ENCODE measurements around the gene ENPP1.

ENPP1 gene

DNA sequence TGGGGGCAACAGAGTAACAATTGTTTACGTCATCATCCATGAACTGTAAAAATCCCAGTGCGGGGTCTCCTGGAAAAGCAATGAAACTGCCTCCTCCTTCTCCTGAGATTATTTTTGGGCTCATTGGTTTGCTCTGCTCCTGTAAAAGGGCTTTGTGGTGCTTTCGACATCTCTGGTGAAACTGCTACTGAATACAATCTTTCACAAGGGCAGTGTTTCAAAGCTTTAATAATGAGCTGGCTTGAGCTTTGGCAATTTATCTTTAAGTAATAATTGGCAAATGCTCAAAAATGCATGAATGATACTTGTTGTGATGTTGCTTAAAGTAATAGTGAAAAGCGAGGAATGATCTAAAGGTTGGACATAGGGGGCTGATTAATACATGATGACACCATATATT is 43.5 kb upstream of the ENPP1 start:
- Histone ChIP-seq H3K4me1 (ENCODE audit: control insufficient read depth, insufficient read depth, low read length) (0 out of 2 replicates have a peak, but pooled peaks cover 5% of the 10 kb centered on the region), H3K27ac (ENCODE audit: extremely low read depth, low read depth, low read length) (no peak overlapping the region), H3K36me3 (ENCODE audit: control insufficient read depth in 2 of 2, insufficient read depth in 1 of 2, low read length in 2 of 2) (no peaks in the 10 kb centered on the region), H3K9me3 (ENCODE audit: control insufficient read depth, insufficient read depth, low read depth, low read length) (no peaks in the 10 kb centered on the region), H3K4me3 (ENCODE audit: low read depth, low read length) (no peak overlapping the region)
- ChIA-PET CTCF (no interaction called here), POLR2A (no interaction called here)
- TF ChIP-seq ZNF354C (tag by site-specific recombination; IDR thresholded peaks at IDR 0.05; ENCODE audit: borderline replicate concordance, low read depth): no peak
- no peak for TF ChIP-seq GLIS2 (tag by site-specific recombination; IDR thresholded peaks at IDR 0.05)
- no peak for TF ChIP-seq ZSCAN16 (tag by site-specific recombination; IDR thresholded peaks at IDR 0.05)
- no peak for TF ChIP-seq ZNF544 (tag by site-specific recombination; IDR thresholded peaks at IDR 0.05)
- TF ChIP-seq, protein P1, sequence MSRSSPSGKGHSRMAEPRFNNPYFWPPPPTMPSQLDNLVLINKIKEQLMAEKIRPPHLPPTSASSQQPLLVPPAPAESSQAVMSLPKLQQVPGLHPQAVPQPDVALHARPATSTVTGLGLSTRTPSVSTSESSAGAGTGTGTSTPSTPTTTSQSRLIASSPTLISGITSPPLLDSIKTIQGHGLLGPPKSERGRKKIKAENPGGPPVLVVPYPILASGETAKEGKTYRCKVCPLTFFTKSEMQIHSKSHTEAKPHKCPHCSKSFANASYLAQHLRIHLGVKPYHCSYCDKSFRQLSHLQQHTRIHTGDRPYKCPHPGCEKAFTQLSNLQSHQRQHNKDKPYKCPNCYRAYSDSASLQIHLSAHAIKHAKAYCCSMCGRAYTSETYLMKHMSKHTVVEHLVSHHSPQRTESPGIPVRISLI (tag by site-specific recombination; IDR thresholded peaks at IDR 0.05): no peak
- TF ChIP-seq ZNF596 (tag by site-specific recombination; IDR thresholded peaks at IDR 0.05): no peak
- no peak for TF ChIP-seq ZNF629 (tag by site-specific recombination; IDR thresholded peaks at IDR 0.05)
- TF ChIP-seq ZNF623 (tag by site-specific recombination; IDR thresholded peaks at IDR 0.05): no peak
- TF ChIP-seq ZNF785 (tag by site-specific recombination; IDR thresholded peaks at IDR 0.05): no peak
- TF ChIP-seq, protein P2, sequence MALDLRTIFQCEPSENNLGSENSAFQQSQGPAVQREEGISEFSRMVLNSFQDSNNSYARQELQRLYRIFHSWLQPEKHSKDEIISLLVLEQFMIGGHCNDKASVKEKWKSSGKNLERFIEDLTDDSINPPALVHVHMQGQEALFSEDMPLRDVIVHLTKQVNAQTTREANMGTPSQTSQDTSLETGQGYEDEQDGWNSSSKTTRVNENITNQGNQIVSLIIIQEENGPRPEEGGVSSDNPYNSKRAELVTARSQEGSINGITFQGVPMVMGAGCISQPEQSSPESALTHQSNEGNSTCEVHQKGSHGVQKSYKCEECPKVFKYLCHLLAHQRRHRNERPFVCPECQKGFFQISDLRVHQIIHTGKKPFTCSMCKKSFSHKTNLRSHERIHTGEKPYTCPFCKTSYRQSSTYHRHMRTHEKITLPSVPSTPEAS (tag by site-specific recombination; IDR thresholded peaks at IDR 0.05): no peak
- TF ChIP-seq, protein P3, sequence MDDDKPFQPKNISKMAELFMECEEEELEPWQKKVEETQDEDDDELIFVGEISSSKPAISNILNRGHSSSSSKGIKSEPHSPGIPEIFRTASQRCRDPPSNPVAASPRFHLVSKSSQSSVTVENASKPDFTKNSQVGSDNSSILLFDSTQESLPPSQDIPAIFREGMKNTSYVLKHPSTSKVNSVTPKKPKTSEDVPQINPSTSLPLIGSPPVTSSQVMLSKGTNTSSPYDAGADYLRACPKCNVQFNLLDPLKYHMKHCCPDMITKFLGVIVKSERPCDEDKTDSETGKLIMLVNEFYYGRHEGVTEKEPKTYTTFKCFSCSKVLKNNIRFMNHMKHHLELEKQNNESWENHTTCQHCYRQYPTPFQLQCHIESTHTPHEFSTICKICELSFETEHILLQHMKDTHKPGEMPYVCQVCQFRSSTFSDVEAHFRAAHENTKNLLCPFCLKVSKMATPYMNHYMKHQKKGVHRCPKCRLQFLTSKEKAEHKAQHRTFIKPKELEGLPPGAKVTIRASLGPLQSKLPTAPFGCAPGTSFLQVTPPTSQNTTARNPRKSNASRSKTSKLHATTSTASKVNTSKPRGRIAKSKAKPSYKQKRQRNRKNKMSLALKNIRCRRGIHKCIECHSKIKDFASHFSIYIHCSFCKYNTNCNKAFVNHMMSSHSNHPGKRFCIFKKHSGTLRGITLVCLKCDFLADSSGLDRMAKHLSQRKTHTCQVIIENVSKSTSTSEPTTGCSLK (tag by site-specific recombination; IDR thresholded peaks at IDR 0.05): no peak
- TF ChIP-seq ZNF2 (tag by site-specific recombination; IDR thresholded peaks at IDR 0.05): no peak
- no peak for TF ChIP-seq ZNF140 (tag by site-specific recombination; IDR thresholded peaks at IDR 0.05)
- TF ChIP-seq ZNF155 (tag by site-specific recombination; IDR thresholded peaks at IDR 0.05): no peak
- TF ChIP-seq ZBTB8A (tag by site-specific recombination; IDR thresholded peaks at IDR 0.05): no peak

DNA sequence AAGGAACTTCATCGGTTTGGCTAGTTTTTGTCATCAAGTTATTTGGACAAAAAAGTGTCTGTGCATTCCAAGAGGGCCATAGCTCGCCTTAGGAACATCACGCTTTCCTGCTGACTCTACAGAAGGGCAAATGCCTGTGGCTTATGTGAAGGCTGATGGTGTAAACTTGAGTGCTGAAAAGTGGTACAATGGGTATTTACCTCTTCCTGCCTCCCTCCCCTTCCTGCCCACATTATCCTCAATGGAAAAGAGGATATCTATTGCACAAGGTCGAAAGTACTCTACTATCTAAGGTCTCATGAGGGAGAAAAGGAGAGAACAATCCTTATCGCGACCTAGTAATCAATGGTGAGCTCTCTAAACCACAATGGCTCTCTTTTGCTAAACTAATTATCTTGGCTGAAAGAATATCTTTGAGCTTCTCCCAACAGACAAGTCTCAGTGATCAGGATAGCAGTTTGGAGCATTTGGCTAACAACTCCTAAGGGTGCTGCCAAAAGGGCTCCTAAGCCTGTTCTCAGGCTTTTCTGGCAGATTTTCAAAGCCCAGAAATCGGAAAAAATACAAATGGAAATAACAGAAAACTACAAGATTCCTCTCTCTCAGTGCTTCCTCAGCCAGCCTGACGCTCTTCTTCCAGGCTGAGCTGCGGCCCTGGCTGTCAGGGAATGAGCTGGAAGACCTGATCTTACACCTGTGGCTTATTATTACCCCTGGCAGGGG is 42.6 kb upstream of the ENPP1 start:
- ChIA-PET CTCF (interaction anchor here (0.6 to 1.2 kb wide), 5 partner anchors 28 to 150 kb away, joined by 3 to 4 read pairs (median 4); no protein-coding TSS in a partner anchor), POLR2A (no interaction called here)
- Histone ChIP-seq H3K36me3 (ENCODE audit: control insufficient read depth in 2 of 2, insufficient read depth in 1 of 2, low read length in 2 of 2) (no peaks in the 10 kb centered on the region), H3K27ac (ENCODE audit: extremely low read depth, low read depth, low read length) (no peak overlapping the region), H3K9me3 (ENCODE audit: control insufficient read depth, insufficient read depth, low read depth, low read length) (no peaks in the 10 kb centered on the region), H3K4me3 (ENCODE audit: low read depth, low read length) (no peak overlapping the region), H3K4me1 (ENCODE audit: control insufficient read depth, insufficient read depth, low read length) (no peaks in the 10 kb centered on the region)
- TF ChIP-seq, protein P4, sequence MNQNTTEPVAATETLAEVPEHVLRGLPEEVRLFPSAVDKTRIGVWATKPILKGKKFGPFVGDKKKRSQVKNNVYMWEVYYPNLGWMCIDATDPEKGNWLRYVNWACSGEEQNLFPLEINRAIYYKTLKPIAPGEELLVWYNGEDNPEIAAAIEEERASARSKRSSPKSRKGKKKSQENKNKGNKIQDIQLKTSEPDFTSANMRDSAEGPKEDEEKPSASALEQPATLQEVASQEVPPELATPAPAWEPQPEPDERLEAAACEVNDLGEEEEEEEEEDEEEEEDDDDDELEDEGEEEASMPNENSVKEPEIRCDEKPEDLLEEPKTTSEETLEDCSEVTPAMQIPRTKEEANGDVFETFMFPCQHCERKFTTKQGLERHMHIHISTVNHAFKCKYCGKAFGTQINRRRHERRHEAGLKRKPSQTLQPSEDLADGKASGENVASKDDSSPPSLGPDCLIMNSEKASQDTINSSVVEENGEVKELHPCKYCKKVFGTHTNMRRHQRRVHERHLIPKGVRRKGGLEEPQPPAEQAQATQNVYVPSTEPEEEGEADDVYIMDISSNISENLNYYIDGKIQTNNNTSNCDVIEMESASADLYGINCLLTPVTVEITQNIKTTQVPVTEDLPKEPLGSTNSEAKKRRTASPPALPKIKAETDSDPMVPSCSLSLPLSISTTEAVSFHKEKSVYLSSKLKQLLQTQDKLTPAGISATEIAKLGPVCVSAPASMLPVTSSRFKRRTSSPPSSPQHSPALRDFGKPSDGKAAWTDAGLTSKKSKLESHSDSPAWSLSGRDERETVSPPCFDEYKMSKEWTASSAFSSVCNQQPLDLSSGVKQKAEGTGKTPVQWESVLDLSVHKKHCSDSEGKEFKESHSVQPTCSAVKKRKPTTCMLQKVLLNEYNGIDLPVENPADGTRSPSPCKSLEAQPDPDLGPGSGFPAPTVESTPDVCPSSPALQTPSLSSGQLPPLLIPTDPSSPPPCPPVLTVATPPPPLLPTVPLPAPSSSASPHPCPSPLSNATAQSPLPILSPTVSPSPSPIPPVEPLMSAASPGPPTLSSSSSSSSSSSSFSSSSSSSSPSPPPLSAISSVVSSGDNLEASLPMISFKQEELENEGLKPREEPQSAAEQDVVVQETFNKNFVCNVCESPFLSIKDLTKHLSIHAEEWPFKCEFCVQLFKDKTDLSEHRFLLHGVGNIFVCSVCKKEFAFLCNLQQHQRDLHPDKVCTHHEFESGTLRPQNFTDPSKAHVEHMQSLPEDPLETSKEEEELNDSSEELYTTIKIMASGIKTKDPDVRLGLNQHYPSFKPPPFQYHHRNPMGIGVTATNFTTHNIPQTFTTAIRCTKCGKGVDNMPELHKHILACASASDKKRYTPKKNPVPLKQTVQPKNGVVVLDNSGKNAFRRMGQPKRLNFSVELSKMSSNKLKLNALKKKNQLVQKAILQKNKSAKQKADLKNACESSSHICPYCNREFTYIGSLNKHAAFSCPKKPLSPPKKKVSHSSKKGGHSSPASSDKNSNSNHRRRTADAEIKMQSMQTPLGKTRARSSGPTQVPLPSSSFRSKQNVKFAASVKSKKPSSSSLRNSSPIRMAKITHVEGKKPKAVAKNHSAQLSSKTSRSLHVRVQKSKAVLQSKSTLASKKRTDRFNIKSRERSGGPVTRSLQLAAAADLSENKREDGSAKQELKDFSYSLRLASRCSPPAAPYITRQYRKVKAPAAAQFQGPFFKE (tag by site-specific recombination; IDR thresholded peaks at IDR 0.05; ENCODE audit: borderline replicate concordance): no peak
- TF ChIP-seq ZBTB17 (tag by site-specific recombination; IDR thresholded peaks at IDR 0.05) (no peak), ZNF571 (tag by site-specific recombination; IDR thresholded peaks at IDR 0.05) (no peak), ZNF664 (tag by site-specific recombination; IDR thresholded peaks at IDR 0.05) (no peak), ZNF701 (tag by site-specific recombination; IDR thresholded peaks at IDR 0.05) (no peak)

All from HEK293 (cell line).